K562 (cell line): ENCODE measurements around the gene SERTAD3. TPM values are rescaled to one million over a fixed set of nuclear protein-coding genes. Genes with fewer than 3 reads are reported as not detected.

ENCODE experiments used
- ATAC-seq: fragments of 200-7000 bp; cut with Tn5 transposase; 3 replicates; pipeline ENCODE4 v1.9.1; 2020; ENCODE audit warnings: moderate library complexity
- BruUV-seq: library from RNA; stranded (reverse); fragments of 400-500 nt; replicated peaks from 2 replicates; lab custom pipeline; 2021; lab: Mats Ljungman, UMichigan
- CTCF ChIA-PET: fragments of 300-600 bp; formaldehyde crosslinking; extraction: SDS; loops from one replicate; lab custom pipeline; 2021; ENCODE audit warnings: low intra/inter-chr PET ratio; lab: Yijun Ruan, JAX
- POLR2A ChIA-PET: fragments of 300-600, 350-650 bp; sonication (Branson Sonifier 250); formaldehyde crosslinking; extraction: SDS; loops from one replicate; lab custom pipeline; 2021; ENCODE audit warnings: antibody characterized with exemption, inconsistent platforms; lab: Yijun Ruan, JAX
- DNase-seq, 4 experiments: peaks; one replicate each; pipeline versions ENCODE4 v3.0.0 to v3.0.0-alpha.2; 2011 to 2018; ENCODE audit warnings: low spot score in 3 of 4, mixed read lengths in 3 of 4; ENCODE audit errors: extremely low read depth in 1 of 4
- FAIRE-seq: peaks from 2 replicates; lab custom pipeline; 2011; peaks lifted over from hg19 to GRCh38; lab: Jason Lieb, UNC
- H2AFZ ChIP-seq: 2 replicates; pipeline ENCODE4 v1.6.0; 2011; ENCODE audit warnings: low read depth, low read length, control low read depth, inconsistent platforms
- H3K27ac ChIP-seq: fragments of 200-600 bp; 3 replicates; pipeline ENCODE4 v1.8.0; 2011; ENCODE audit warnings: low read depth, mild to moderate bottlenecking, control low read depth, inconsistent platforms, low read length, moderate library complexity, mixed read lengths; ENCODE audit errors: extremely low read depth
- H3K27me3 ChIP-seq, 2 experiments: fragments of 300-600 bp in 1 of 2; 2 replicates in 1 of 2; 3 replicates in 1 of 2; pipeline versions ENCODE4 v1.6.0 to v1.8.0; 2011; ENCODE audit warnings: inconsistent platforms in 2 of 2, low read length in 2 of 2, mild to moderate bottlenecking in 1 of 2, mixed read lengths in 1 of 2, moderate library complexity in 1 of 2; ENCODE audit not compliant: control insufficient read depth in 2 of 2, insufficient read depth in 2 of 2
- H3K36me3 ChIP-seq: fragments of 300-600 bp; 3 replicates; pipeline ENCODE4 v1.8.0; 2011; ENCODE audit warnings: mild to moderate bottlenecking, low read length, inconsistent platforms; ENCODE audit not compliant: control insufficient read depth, insufficient read depth
- H3K4me1 ChIP-seq, 2 experiments: fragments of 200-600 bp in 1 of 2; replicated peaks in 1 of 2; 2 replicates in 1 of 2; 3 replicates in 1 of 2; pipeline versions ENCODE4 v1.5.1 to v1.8.0; 2011; ENCODE audit warnings: inconsistent platforms in 2 of 2, low read length in 2 of 2, mild to moderate bottlenecking in 1 of 2, mixed read lengths in 1 of 2, moderate library complexity in 1 of 2; ENCODE audit not compliant: control insufficient read depth in 2 of 2, insufficient read depth in 2 of 2
- H3K4me2 ChIP-seq: 2 replicates; pipeline ENCODE4 v1.6.1; 2011; ENCODE audit warnings: low read length, control low read depth, inconsistent platforms, mixed read lengths; ENCODE audit not compliant: insufficient read depth
- H3K4me3 ChIP-seq: fragments of 200-600 bp; sonication (generic), shearing (Covaris generic); 2 replicates; pipeline ENCODE4 v1.5.1; 2016; ENCODE audit warnings: control low read depth, inconsistent platforms
- H3K79me2 ChIP-seq: fragments of 200-600 bp; 3 replicates; pipeline ENCODE4 v1.8.0; 2011; ENCODE audit warnings: low read length, inconsistent platforms; ENCODE audit not compliant: control insufficient read depth, insufficient read depth
- H3K9ac ChIP-seq, 2 experiments: 2 replicates each; pipeline versions ENCODE4 v1.6.0 to v1.6.1; 2011; ENCODE audit warnings: low read depth in 2 of 2, low read length in 2 of 2, control low read depth in 1 of 2, inconsistent platforms in 1 of 2, mild to moderate bottlenecking in 1 of 2, mixed read lengths in 1 of 2; ENCODE audit not compliant: insufficient read depth in 1 of 2
- H3K9me1 ChIP-seq: one replicate; pipeline ENCODE4 v1.6.0; 2011; ENCODE audit warnings: inconsistent platforms, mild to moderate bottlenecking, low read length, moderate library complexity; ENCODE audit not compliant: control insufficient read depth, insufficient read depth
- H3K9me3 ChIP-seq: replicated peaks from 2 replicates; pipeline ENCODE4 v1.5.1; 2011; ENCODE audit warnings: low read depth, low read length, inconsistent platforms; ENCODE audit not compliant: control insufficient read depth, insufficient read depth
- H4K20me1 ChIP-seq: replicated peaks from 2 replicates; pipeline ENCODE4 v1.6.1; 2011; ENCODE audit warnings: low read length, inconsistent platforms, mixed read lengths; ENCODE audit not compliant: control insufficient read depth, insufficient read depth
- FOXK1 ChIP-seq: sonication (generic); formaldehyde crosslinking; IDR thresholded peaks from 2 replicates; pipeline ENCODE4 v1.8.0; 2022; ENCODE audit warnings: missing genetic modification reagents, mild to moderate bottlenecking, borderline replicate concordance
- HIVEP1 ChIP-seq: fragments of 250-450 bp; sonication (Bioruptor Pico); IDR thresholded peaks from 2 replicates; pipeline ENCODE4 v1.4.0; 2020; ENCODE audit warnings: mild to moderate bottlenecking
- HNRNPH1 ChIP-seq: fragments of 200-400 bp; formaldehyde crosslinking; optimal IDR thresholded peaks from 2 replicates; pipeline ENCODE3; 2017; ENCODE audit warnings: low read depth, mild to moderate bottlenecking, low read length, moderate library complexity
- HNRNPL ChIP-seq: fragments of 200-400 bp; formaldehyde crosslinking; IDR thresholded peaks from 2 replicates; pipeline ENCODE4 v1.6.1; 2017; ENCODE audit warnings: low read depth, mild to moderate bottlenecking, low read length
- KLF16 ChIP-seq: IDR thresholded peaks from 2 replicates; pipeline ENCODE4 v1.6.1; 2016; ENCODE audit warnings: antibody characterized with exemption
- MCM7 ChIP-seq, 2 experiments: fragments of 450-650 bp; IDR thresholded peaks; 2 replicates each; pipeline ENCODE4 v1.6.1; 2016 to 2018
- POLR2G ChIP-seq: fragments of 200-400 bp; formaldehyde crosslinking; IDR thresholded peaks from 2 replicates; pipeline ENCODE4 v1.6.1; 2017; ENCODE audit warnings: low read depth, mild to moderate bottlenecking, antibody characterized with exemption, low read length, moderate library complexity
- RBM14 ChIP-seq: fragments of 200-400 bp; formaldehyde crosslinking; IDR thresholded peaks from 2 replicates; pipeline ENCODE4 v1.6.1; 2018; ENCODE audit warnings: low read depth, mild to moderate bottlenecking, low read length, moderate library complexity, borderline replicate concordance; ENCODE audit not compliant: insufficient read depth
- RFX5 ChIP-seq: IDR thresholded peaks from 2 replicates; pipeline ENCODE4 v1.6.1; 2011; ENCODE audit warnings: low read depth, mild to moderate bottlenecking, improper control_type of control experiment, low read length
- ZNF12 ChIP-seq: sonication (generic); formaldehyde crosslinking; IDR thresholded peaks from 2 replicates; pipeline ENCODE4 v1.4.0; 2020; ENCODE audit warnings: mild to moderate bottlenecking, missing genetic modification reagents
- WGBS: fragments of 100-300 bp; shearing (Covaris generic); methylation state at CpG from one replicate; pipeline ENCODE4 v1.1.6; 2016; ENCODE audit warnings: low coverage, mixed read lengths; ENCODE audit not compliant: insufficient coverage; ENCODE audit errors: missing lambda C conversion rate; 5-methylcytosine and 5-hydroxymethylcytosine counted together
- in situ Hi-C: fragments of 300-500 bp; cut with MboI; formaldehyde crosslinking; loops from 4 replicates; pipeline ENCODE4 v1.15.0; 2018; ENCODE audit warnings: inconsistent platforms, mixed read lengths
- intact Hi-C: fragments of 100-400 bp; cut with micrococcal nuclease; formaldehyde crosslinking; loops from 2 replicates; pipeline ENCODE4 v1.14.2; 2022
- polyA plus RNA-seq, 8 experiments: library from polyadenylated mRNA; depleted of rRNA in 4 of 8; stranded (reverse) in 5 of 8; unstranded in 3 of 8; fragments of >200 nt; fragmentation: Nextera tagmentation in 2 of 8; fragmentation: Illumina TruSeq in 1 of 8; extraction: Ambion mirVana in 2 of 8; extraction: Trizol in 1 of 8; gene quantifications; 2 replicates each; pipeline versions ENCODE4 v1.2.1 to v1.2.3, GENCODE V29; 2011 to 2014; ENCODE audit warnings: inconsistent platforms in 1 of 8, missing spikeins in 1 of 8
- total RNA-seq, 7 experiments: library from RNA; depleted of rRNA in 6 of 7; stranded (reverse); fragments of >200 nt in 6 of 7; fragmentation: Illumina TruSeq in 2 of 7; extraction: Trizol in 2 of 7; gene quantifications; 2 replicates each; pipeline versions ENCODE4 v1.2.1 to v1.2.3, GENCODE V29; 2011 to 2021; ENCODE audit warnings: low replicate concordance in 1 of 7
- TF ChIP-seq, protein P1 (sequence below): fragments of 250-450 bp; sonication (Bioruptor Pico); IDR thresholded peaks from 2 replicates; pipeline ENCODE4 v1.5.0; 2021
- TF ChIP-seq, protein P2 (sequence below): sonication (generic); formaldehyde crosslinking; IDR thresholded peaks from 2 replicates; pipeline ENCODE4 v1.8.0; 2023; ENCODE audit warnings: mild to moderate bottlenecking, missing genetic modification reagents
- TF ChIP-seq, protein P3 (sequence below): fragments of 200-400 bp; formaldehyde crosslinking; IDR thresholded peaks from 2 replicates; pipeline ENCODE4 v1.6.1; 2017; ENCODE audit warnings: mild to moderate bottlenecking, low read depth, low read length, moderate library complexity

SERTAD3 gene
- total and polyA plus RNA-seq, 9 of the 15 experiments (the other 6 are each of a cell fraction or from before 2014, with no cell fraction given) = 5.4 to 28.9 (median 17.5) TPM

GRCh38 chr19:40466985-40467734 is 23.0 kb upstream of the SERTAD3 start, which contains the start of gene SPTBN4:
Gene SPTBN4, plus strand, starts transcription at chr19:40467001. Its CDS starts 5,621 bp downstream, at chr19:40472622.
- no peaks in the 10 kb centered on the region; the same call in 1 of the 2 replicates for H3K9me3 ChIP-seq
- H3K9ac ChIP-seq = peak within 1 kb of the TSS; percentile 52 to 77
- H3K36me3 ChIP-seq = peaks cover 7% of the 10 kb centered on the region
- intact Hi-C loops = no loop called here
- CTCF ChIA-PET = no interaction called here
- peaks cover 18 to 42% of the 10 kb centered on the region in 2 experiments; a peak in 4 of 5 replicates for H3K4me1 ChIP-seq
- peak in 1 of 4 experiments; percentile 14 for DNase-seq
- no TSS peak for BruUV-seq
- POLR2A ChIA-PET = no interaction called here
- H3K27ac ChIP-seq = peak within 1 kb of the TSS; percentile 78
- TF ChIP-seq RFX5 = no peak
- TF ChIP-seq FOXK1 (CRISPR knock-in tag) = no peak
- no peak for TF ChIP-seq KLF16
- TF ChIP-seq ZNF12 = no peak
- TF ChIP-seq, protein P1, sequence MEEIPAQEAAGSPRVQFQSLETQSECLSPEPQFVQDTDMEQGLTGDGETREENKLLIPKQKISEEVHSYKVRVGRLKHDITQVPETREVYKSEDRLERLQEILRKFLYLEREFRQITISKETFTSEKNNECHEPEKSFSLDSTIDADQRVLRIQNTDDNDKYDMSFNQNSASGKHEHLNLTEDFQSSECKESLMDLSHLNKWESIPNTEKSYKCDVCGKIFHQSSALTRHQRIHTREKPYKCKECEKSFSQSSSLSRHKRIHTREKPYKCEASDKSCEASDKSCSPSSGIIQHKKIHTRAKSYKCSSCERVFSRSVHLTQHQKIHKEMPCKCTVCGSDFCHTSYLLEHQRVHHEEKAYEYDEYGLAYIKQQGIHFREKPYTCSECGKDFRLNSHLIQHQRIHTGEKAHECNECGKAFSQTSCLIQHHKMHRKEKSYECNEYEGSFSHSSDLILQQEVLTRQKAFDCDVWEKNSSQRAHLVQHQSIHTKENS = no peak
- TF ChIP-seq HNRNPH1 = no peak
- no peak for TF ChIP-seq HNRNPL
- TF ChIP-seq MCM7 (IDR thresholded peaks at IDR 0.05) = no peak
- TF ChIP-seq, protein P2, sequence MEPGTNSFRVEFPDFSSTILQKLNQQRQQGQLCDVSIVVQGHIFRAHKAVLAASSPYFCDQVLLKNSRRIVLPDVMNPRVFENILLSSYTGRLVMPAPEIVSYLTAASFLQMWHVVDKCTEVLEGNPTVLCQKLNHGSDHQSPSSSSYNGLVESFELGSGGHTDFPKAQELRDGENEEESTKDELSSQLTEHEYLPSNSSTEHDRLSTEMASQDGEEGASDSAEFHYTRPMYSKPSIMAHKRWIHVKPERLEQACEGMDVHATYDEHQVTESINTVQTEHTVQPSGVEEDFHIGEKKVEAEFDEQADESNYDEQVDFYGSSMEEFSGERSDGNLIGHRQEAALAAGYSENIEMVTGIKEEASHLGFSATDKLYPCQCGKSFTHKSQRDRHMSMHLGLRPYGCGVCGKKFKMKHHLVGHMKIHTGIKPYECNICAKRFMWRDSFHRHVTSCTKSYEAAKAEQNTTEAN (CRISPR knock-in tag) = no peak
- TF ChIP-seq, protein P3, sequence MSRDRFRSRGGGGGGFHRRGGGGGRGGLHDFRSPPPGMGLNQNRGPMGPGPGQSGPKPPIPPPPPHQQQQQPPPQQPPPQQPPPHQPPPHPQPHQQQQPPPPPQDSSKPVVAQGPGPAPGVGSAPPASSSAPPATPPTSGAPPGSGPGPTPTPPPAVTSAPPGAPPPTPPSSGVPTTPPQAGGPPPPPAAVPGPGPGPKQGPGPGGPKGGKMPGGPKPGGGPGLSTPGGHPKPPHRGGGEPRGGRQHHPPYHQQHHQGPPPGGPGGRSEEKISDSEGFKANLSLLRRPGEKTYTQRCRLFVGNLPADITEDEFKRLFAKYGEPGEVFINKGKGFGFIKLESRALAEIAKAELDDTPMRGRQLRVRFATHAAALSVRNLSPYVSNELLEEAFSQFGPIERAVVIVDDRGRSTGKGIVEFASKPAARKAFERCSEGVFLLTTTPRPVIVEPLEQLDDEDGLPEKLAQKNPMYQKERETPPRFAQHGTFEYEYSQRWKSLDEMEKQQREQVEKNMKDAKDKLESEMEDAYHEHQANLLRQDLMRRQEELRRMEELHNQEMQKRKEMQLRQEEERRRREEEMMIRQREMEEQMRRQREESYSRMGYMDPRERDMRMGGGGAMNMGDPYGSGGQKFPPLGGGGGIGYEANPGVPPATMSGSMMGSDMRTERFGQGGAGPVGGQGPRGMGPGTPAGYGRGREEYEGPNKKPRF = no peak
- TF ChIP-seq HIVEP1 = no peak
- TF ChIP-seq POLR2G = no peak
- TF ChIP-seq RBM14 = no peak
- TF ChIP-seq, all 486 proteins: peak for 0
- Histone ChIP-seq H2AFZ (peak within 1 kb of the TSS; percentile 91), H3K4me2 (peak within 1 kb of the TSS; percentile 93), H3K4me3 (peak within 1 kb of the TSS; percentile 16; the same call in 1 of the 2 replicates), H3K27me3 (no peaks in the 10 kb centered on the region), H4K20me1 (no peaks in the 10 kb centered on the region; the same call in 1 of the 2 replicates), H3K79me2 (peaks cover 39% of the 10 kb centered on the region), H3K9me1 (no peaks in the 10 kb centered on the region)
- ATAC-seq (no peak), FAIRE-seq (no peak)
- WGBS = 94% methylated on average over 13 of the region's 87 CpGs
- in situ Hi-C loops = no loop called here
